ENCODE measurements around the gene CEP295NL. TPM values are rescaled to one million over a fixed set of nuclear protein-coding genes. Genes with fewer than 3 reads are reported as not detected.

Gene CEP295NL
- total RNA-seq, 6 experiments from 2014 or later, result 0.85 to 2.7 (median 1.6) TPM

- H3K27ac Mint-ChIP-seq, result peak overlapping the region; percentile 90
- no peaks in the 10 kb centered on the region; the same call in 1 of the 2 replicates for H3K36me3 Mint-ChIP-seq (ENCODE audit: low read depth)
- H3K4me3 Mint-ChIP-seq, result peak overlapping the region; percentile 79
- TF ChIP-seq CTCF (IDR thresholded peaks at IDR 0.05), result no peak
- H3K27me3 Mint-ChIP-seq (ENCODE audit: insufficient read depth), result peaks cover 3% of the 10 kb centered on the region
- H3K9me3 Mint-ChIP-seq, result no peaks in the 10 kb centered on the region
- H3K4me1 Mint-ChIP-seq (ENCODE audit: low read depth), result peaks cover 43% of the 10 kb centered on the region
- DNase-seq, result peak; percentile 83
These were observed 22.9 kb upstream of the CEP295NL start for GRCh38 chr17:78925662-78926555.

DNA sequence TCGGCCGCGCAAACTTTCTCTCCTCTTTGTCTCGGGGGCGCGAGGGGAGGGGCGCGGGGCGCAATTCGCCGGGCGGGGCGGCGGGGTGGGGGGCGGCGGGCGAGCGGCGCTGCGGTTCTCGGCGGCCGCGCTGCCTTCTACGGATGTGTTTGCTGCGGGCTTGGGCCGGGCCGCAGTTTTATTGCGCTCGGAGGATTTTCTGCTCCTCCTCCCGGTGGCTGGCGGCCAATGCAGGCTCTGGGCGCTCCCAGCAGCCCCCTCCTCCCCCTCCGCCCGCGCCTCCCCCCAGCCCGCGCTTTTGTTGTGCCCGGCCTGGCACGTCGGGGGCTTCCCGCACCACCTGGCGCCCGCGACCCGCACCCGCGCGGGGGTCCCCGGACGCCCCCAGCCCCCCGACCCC is 22.2 kb upstream of the CEP295NL start, which contains the start of gene TIMP2:
TIMP2 (minus strand) TSS at position 154 of the 400 bp plus-strand sequence. CDS start 299 bp downstream, outside the sequence.
- Mint-ChIP-seq H3K4me1 (ENCODE audit: low read depth) (peaks cover 47% of the 10 kb centered on the region), H3K27me3 (ENCODE audit: insufficient read depth) (peaks cover 3% of the 10 kb centered on the region), H3K9me3 (no peaks in the 10 kb centered on the region), H3K27ac (peak within 1 kb of the TSS; percentile 90), H3K4me3 (peak within 1 kb of the TSS; percentile 94), H3K36me3 (ENCODE audit: low read depth) (peaks cover 4% of the 10 kb centered on the region; the same call in 1 of the 2 replicates)
- peak; percentile 78 for DNase-seq
- TF ChIP-seq CTCF (IDR thresholded peaks at IDR 0.05), result peak; percentile 66; the same call in 1 of the 2 replicates

DNA sequence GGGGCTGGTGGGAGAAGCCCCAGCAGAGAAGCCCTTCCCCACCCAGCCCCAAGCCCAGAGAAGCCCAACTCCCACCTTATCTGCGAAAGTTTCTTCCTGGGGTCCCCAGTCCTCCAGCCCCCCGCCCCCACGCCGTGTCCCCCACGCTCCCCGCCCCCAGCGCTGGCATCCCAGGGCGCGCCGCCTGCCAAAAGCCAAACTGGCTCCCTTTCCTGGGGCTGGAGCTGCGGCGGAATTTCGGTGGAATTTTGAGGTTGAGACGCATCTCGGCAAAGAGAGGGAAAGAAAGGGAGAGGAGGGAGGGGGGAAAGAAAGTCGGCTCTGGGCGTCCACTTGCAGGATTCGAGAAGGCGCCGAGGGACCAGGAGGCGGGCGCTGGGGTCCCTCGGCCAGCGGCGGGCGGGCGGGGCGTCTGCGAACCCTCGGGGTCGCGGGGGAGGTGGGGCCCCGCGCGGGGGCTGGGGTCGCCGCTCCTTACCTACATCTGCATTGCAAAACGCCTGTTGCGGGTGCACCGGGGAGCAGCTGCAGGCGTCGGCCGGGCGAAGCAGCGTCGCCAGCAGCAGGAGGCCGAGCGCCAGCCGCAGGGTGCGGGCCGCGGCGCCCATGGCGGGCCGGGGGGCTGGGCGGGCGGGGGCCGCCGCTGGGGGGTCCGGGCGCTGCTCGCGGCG is 21.6 kb upstream of the CEP295NL start:
- peak overlapping the region; percentile 94 for H3K4me3 Mint-ChIP-seq
- no peaks in the 10 kb centered on the region for H3K9me3 Mint-ChIP-seq
- peaks cover 4% of the 10 kb centered on the region; the same call in 1 of the 2 replicates for H3K36me3 Mint-ChIP-seq (ENCODE audit: low read depth)
- DNase-seq, result peak; percentile 15
- TF ChIP-seq CTCF (IDR thresholded peaks at IDR 0.05), result no peak
- H3K4me1 Mint-ChIP-seq (ENCODE audit: low read depth), result peaks cover 53% of the 10 kb centered on the region
- H3K27ac Mint-ChIP-seq, result peak overlapping the region; percentile 48; the same call in 1 of the 2 replicates
- H3K27me3 Mint-ChIP-seq (ENCODE audit: insufficient read depth), result peaks cover 3% of the 10 kb centered on the region

GRCh38 chr17:78923660-78924453 is 20.9 kb upstream of the CEP295NL start:
- H3K27me3 Mint-ChIP-seq (ENCODE audit: insufficient read depth), result peaks cover 3% of the 10 kb centered on the region
- TF ChIP-seq CTCF (IDR thresholded peaks at IDR 0.05), result no peak
- H3K4me3 Mint-ChIP-seq, result peak overlapping the region; percentile 94
- H3K4me1 Mint-ChIP-seq (ENCODE audit: low read depth), result peaks cover 54% of the 10 kb centered on the region
- no peaks in the 10 kb centered on the region for H3K9me3 Mint-ChIP-seq
- H3K36me3 Mint-ChIP-seq (ENCODE audit: low read depth), result peaks cover 4% of the 10 kb centered on the region; the same call in 1 of the 2 replicates
- DNase-seq, result no peak
- H3K27ac Mint-ChIP-seq, result peak overlapping the region; percentile 72

Data from HFFc6 (cell line).